HG03025 (cell line): Measurements from ENCODE around the gene SLC37A1.

Experiments used
- ATAC-seq: cut with Tn5 transposase; IDR thresholded peaks from one replicate; pipeline ENCODE4 v1.9.1; 2021; ENCODE audit warnings: mild to moderate bottlenecking, moderate library complexity; ENCODE audit not compliant: unreplicated experiment, low FRiP score

Gene SLC37A1

DNA sequence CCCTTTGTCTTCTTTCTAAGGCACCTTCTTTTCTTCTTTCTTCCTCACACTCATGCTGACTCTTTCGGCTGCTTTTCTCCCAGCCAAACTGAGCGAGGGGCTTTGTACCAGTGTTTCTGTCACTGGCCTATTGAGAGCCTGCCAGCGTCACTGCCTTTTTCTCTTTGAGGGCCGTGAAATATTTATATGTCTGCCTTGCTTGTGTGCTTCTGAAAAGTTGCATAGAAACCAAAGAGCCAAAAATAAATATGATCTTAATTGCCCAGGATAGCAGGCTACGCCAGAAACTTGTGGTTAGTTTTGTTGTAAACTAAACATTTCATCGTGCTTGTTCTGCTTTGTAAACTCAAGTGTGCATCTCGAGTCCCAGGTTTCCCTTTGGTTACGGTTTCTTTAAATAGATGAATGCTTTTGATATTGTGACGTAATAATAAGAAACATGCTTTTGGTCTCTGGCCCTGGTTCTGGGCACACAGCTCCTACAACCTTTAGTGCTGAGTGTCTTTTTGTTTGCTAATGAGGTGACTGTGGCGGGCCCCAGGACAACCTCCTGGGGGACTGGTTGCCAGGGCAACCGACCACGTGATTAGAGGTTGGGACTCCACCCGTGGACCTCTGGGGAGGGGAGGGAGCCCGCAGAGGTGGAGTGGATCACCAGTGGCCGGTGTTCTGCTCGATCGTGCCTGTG is 10.8 kb downstream of the SLC37A1 start:
- ATAC-seq: peak; percentile 53

DNA sequence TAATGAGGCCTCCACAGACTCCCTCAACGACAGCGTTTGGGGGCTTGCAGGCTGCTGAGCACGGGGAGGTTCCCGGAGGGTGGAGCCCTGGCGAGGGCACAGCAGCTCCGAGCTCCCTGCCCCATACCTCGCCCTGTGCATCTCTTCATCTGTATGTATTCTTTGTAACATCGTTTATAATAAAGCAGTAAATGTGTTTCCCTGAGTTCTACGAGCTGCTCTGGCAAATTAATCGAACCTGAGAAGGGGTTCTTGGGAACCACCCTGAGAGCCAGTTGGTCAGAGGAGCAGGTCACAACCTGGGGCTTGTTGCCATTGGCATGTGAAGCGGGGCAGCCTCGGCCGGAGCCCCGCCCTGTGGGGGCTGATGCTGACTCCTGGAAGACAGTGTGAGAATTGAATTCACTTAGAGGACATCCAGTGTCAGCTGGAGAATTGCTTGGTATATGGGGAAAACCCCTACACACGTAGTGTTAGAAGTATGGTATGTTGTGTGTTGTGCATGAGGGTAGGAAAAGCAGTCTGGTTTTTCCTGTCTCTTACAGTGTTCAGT is 11.5 kb downstream of the SLC37A1 start:
- ATAC-seq: no peak

DNA sequence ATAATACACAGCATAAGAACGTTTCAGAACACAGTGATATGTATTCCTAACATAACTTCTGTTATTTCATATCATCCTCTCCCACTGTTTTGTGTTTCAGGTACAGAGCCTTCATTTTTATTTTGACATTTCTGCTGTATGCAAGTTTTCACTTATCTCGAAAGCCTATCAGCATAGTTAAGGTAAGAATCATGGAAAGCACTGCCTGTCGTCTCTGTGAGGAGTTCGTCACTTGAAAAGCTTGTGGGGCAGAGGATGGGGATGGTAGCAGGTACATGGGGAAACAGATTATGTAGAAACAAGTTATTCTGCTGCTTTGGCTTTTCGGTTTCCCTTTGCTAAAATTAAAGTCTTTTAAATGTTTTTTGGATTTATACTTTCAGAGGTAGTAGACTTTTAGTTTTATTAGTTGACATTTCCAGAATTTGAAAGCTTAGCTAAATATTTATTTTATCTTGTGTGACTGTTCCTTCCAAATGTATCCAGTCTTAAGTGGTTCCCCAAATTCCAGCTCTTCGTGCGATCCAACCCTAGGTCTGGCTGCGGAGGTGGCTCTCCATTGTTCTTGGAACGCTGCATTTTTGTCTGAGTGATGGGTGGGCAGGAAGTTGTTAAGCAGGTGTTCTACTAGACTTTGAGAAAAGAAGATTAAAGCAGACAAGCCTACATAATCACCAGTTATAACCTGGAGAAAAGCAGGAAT is 12.2 kb downstream of the SLC37A1 start:
- ATAC-seq: no peak

DNA sequence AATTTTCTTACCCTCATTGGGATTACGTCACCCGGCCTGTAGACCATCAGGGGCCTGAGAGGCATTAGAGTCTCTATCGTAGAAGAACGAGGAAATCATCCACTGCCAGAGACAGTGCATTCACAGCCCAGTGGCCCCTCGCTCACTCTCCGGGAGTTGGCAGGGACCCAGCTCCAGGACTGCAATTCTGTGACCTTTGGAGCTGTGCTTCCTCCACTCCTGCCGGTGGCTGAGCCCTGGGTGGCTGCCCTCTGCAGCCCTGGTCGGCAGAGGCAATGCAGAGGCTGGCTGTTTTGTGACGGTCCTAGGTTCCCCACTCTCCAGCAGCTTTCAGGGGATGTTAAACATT is 12.7 kb downstream of the SLC37A1 start:
- ATAC-seq: no peak

DNA sequence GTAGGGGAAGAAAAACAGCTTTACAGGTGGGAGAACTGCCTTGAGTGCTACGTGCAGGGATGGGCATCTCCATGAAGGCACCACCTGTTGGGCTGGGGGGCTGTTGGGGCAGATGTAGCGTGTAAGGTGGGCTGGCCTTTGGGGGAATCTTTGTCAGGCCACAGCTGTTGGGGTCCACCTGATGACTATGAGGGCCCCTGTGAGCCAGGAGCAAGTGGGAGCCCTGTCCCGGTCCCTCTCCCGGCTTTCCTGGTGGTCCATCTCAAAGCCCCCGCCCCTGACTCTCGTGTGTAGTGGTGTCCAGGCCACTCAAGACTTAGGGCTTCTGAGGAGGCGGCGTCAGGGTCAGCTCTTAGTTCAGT is 13.5 kb downstream of the SLC37A1 start:
- ATAC-seq: no peak

DNA sequence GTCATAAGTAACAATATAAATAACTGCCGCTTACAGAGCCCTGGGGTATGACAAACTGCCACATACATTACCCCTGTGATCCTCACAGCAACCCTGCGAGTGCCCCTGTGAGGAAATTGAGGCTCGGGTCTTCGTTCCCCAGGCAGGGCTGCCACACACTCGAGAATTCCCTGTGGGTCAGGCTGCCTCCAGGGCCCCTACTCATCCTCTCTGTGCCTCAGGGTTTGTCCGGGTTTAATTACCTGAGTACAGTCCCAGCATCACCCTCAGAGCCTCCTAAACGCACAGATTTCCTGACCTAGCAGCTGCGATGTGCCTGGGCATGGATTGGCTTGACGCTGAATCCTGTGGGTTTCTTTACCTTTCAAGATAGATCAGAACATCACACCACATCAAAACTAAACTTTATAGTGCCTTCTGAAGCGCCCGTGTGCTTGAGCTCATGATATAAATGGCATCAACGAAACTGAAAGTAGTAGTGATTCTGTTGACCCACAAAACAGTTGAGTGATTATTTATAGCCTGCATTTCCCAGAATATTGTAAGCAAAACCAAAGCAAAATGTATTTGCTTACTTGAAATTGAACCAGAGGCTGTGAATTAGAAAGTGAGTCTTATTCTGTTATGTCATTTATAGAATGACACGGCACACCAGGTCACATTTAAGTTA is 14.0 kb downstream of the SLC37A1 start:
- ATAC-seq: no peak

DNA sequence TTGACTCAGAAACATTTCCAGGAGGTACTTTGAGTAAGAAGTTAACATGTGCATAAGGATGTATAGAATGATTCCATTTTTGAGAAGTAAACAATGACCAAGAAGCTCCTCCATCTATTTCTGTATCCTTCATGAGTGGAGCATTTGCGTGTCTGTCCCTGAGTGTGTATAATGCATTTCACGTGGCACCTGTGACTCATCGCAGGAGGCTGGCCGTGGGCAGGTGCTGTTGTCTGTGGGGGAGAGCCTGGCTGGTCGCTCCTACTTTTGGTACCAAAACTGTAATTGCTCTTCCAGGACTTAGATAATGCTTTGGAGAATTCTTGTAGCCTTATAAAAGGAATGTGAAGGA is 16.5 kb downstream of the SLC37A1 start:
- no peak for ATAC-seq

DNA sequence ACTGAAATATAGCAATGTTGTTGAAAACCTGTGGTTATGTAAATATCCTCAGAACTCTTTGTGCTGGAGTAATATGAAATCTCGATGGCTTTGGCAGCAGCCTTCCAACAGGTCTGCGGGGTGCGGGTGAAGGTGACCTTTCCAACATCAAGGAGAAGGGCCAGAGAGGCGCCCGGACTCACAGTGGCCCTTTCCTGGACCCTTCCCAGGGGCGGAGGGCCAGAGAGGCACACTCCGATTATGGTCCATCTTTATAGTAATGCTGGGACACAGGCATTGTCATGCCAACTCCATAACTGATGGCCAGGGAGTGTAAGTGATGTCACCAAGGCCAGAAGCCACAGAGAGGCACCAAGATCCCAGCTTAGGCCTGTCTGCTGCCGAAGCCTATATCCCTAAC is 18.1 kb downstream of the SLC37A1 start:
- ATAC-seq: no peak

DNA sequence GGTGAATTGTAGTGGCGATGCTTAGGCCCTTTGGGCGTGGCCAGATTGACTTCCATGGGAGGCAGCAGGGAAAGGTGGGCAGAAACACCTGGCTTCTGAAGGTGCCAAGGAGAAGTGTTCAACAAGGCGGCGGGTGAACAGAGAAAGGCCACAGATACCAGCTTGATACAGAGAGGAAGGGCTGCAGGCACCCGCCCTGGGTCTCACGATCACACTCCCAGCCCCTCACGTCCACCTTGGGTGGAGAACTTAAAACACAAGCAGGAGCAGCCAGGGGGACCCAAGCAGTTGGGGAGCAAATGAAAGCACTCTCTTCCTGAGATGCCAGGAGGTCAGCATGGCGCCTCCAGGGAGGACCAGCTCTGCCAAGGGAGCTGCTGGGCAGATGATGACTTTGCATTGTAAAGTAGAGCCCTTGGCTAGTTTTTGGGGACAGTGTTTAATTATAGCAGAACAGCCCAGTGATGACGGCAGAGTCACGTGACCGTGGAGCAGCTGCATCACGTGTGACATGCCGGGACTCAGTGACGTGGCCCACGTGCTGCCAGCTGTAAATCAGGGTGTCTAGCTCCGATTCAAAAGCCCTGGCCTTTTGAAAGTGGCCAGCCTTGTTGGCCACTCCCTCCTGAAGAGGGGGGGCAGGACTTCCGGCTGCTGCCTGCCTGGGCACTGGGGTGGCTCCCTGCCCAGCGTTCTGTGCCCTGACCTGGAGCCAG is 19.0 kb downstream of the SLC37A1 start:
- no peak for ATAC-seq

DNA sequence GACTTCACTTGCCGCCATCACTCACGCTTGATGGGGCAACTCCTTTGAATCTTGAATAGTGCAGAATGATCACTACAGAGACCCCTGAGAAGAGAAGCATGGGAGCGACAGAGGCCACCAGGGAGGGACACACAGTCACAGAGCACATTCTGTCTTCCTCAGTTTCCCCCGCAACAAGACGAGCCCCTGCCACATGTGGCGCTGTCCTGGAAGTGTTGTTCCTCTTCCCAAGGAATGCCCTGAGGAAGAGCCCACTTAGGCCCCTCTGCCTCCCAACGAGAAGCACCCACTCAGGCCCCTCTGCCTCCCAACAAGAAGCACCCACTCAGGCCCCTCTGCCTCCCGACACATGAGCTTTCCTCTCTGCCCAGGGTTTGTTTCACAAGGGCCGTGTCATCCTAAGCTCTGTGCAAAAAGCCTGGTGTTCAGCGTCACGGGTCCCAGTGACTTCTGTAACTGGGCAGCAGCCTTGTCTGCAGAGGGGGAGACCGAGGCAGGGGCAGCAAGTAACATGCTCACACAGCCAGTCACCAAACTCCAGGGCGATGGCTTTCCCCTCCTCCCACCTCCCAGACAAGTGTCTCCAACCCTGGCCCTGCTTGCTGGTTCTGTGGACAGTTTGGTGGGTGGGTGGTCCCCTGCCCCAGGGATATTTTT is 19.8 kb downstream of the SLC37A1 start:
- no peak for ATAC-seq

DNA sequence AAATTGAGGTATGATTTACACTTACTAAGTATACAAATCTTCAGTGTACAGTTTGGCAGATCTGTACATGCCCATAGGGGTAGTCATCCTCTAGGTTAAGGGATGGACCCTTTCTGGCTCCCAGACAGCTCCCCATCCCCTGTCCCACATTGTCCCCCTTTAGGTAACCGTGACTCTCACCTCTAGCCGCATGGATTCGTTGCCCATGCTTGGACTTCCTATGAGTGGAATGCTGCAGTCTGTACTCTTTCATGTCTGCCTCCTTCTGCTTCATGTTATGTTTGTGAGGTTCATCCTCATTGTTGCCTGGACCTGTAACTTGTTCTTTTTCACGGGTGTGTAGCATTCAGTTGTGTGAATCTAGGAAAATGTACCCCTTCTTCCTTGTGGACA is 20.3 kb downstream of the SLC37A1 start:
- ATAC-seq: no peak

DNA sequence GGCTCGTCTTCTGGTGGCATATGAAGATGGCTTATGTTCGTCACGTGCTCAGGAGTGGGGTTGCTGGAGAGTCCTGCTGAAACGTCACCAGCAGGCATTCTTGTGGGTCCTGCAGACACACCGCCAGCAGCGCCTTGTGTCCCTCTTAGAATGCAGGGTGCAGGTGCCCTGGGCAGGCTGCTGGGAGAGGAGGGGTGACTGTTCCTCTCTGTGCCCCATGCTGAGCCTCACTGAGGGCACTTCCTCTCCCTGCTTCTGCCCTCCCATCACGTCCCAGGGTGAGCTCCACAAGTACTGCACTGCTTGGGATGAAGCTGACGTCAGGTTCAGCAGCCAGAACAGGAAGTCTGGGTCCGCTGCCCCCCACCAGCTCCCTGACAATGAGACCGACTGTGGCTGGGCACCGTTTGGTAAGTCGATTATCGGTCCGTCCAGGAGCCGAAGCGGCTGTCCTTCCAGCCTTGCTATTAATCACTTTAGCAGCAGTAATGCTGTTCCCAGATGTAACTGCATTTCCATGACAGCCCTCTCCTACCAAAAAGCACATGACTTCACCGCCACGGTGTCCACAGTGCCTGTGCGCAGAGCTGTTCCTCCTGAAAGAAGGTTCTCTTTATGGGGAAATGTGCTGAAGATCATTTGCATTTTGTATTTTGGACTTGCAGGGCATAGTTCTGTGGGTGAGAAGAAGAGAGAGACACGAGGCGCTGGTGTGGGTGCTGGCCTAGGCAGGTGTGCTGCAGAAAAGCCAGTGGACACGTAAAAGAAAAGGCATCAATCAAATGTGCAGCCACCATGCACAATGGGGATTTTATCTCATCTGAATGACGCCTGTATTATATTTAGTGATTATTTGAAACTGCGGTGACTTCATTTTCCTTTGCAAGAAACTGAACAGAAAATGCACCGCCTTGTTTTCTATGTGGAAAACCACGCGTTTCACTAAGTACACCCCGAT is 21.0 kb downstream of the SLC37A1 start:
- ATAC-seq: no peak

DNA sequence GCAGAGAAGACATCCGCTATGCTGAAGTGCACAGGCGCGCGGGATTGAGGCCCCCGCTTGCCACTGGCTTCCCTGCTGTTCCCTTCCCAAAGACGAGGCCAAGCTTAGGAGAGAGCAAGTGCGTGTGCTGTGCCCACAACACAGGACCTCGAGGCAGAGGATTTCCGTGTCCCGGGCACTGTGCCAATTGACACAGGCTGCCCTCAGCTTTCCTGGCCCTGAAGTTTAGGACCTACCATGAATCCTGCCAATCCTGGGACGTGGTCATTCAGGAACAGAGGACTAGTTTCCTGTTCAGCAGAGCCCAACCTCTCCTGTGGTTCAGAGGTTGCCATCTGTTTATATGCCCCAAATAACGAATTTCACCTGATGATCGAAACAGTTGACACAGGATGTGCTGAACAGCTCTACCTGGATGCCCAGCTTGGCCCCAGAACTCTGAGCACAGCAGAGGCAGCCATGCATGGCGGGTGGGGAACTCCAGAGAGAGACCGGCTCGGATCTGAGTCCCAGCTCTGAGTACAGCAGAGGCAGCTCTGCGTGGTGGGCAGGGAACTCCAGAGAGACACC is 22.0 kb downstream of the SLC37A1 start:
- ATAC-seq: no peak

DNA sequence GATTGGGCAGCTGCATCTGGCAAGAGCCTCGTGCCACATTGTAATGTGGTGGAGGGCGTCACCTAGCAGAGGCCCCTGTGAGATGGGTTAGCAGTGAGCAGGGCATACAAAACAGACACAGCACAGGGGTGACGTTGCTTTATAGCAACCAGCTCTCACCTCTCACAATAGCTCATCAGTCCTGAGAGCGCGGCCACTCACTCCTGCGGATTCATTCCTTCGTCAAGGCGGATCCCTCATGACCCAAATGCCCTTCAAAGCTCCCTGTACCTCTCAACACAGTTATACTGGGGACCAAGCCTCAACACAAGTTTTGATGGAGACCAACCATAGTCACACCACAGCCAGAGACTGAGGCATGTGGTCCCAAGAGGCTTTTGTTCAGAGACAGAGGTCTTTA is 22.9 kb downstream of the SLC37A1 start:
- no peak for ATAC-seq

DNA sequence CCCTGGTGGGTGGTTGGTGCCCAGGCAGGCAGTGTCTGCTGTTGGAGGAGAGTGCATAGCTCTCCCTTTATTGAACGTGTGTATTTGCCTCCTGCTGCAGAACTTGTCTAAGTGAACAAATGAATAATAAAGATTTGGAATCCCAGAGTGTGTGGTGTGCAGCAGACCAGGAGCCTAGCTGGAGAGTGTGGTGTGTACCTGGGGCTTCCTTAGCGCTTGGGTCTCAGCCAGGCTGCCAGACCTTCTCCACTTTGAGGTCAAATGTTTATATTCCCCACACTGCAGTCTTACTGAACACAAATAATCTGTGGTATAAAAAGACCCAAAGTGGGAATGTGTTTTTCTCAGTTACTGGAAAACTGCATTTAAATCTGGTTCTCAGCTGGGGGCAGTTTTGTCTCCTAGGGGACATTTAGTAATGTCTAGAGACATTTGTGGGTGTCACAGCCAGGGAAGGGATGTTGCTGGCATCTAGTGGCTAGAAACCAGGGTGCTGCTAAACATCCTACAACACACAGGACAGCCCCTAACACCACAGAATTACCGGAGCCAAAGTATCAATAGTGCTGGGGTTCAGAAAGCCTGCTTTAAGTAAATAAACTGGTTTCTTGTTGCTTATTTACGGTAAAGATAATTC is 23.6 kb downstream of the SLC37A1 start:
- ATAC-seq: no peak

DNA sequence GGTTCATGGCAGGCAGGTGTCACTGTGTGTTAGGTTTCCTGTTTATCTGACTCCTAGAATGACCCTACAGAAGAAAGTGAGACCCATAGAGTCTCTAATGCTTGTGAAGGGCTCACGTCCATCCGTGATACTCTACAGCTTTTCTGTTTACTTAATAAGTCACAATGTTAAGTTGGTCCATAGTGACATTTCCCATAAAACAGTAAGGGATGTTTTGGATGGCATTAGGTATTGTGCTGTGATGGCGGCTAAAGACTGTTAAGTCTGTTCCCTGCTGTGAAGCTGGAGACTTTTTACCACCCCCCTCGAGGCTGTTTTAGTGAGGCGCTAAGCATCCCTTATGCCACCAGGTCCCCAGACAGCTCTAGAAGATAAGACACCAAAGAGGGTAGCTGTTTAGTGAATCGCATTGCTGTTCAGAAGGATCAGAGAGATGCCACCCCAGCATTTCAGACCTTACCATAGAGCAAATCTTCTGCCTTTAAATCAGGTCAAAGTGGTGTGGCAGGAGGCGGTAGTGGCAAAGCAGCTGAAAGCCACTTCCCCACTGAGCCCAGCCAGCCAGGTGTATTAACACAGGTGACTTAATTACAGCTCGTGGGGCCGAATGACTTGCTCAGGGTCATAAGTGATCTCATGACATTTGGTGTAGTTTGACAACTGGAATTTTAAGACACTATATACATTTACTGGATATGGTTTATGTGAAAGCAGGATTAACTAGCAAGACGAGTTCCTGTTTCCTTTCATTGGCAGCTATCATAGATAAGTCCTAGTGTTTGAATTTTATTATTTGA is 25.0 kb downstream of the SLC37A1 start:
- no peak for ATAC-seq

DNA sequence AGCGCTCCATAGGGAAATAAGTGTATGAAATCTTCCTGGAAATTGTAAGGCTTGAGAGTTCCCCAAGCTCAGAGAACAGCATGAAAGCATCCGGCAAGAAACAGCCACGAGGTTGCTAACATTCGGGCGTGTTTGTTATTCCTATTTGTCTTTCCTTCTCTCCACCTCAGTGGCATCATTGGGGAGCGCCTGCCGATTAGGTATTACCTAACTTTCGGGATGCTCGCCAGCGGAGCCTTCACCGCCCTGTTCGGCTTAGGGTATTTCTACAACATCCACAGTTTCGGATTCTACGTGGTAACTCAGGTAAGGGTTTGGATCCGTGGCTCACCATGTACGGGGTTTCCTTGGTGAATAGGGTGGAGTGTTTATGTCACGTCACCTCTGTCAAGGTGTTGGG is 25.7 kb downstream of the SLC37A1 start:
- no peak for ATAC-seq

DNA sequence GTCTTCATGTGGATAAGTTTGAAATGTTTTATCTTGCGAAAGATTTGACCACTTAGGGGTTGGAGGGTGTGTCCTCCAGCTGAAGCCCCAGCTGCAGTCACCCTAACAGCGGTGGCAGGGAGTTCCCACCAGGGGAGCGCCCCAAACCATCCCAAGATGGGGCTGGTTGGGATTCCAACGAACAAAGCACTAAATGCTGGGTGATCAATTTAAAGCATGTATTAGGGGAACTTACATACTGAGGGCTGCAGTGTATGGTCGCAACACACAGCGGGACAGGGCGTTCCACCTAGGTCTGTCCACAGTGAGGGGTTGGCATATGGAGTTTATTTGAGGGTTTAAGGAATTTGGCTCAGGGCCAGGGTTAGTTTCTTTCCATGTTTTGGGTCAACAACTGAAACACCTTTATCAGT is 26.3 kb downstream of the SLC37A1 start:
- no peak for ATAC-seq
